ENCODE data around the gene PLXND1. TPM values are rescaled to one million over a fixed set of nuclear protein-coding genes. Genes with fewer than 3 reads are reported as not detected.

Gene PLXND1
- total and polyA plus RNA-seq, 2 donors (not counting 1 experiment from before 2014, with no cell fraction given), result 3.3 to 74.4 TPM

- Histone ChIP-seq H4K20me1 (ENCODE audit: control insufficient read depth, insufficient read depth, low read length, poor library complexity, severe bottlenecking) (no peaks in the 10 kb centered on the region), H3K4me2 (replicated peaks; ENCODE audit: low read depth, low read length, poor library complexity, severe bottlenecking) (no peak overlapping the region), H2AFZ (ENCODE audit: insufficient read depth, low read depth, low read length, poor library complexity, severe bottlenecking) (no peak overlapping the region), H3K36me3 (replicated peaks in 1 of 2; ENCODE audit: control extremely low read depth in 1 of 2, control insufficient read depth in 1 of 2, extremely low read depth in 1 of 2, insufficient read depth in 2 of 2, low read length in 1 of 2) (no peaks in the 10 kb centered on the region), H3K4me3 (ENCODE audit: control extremely low read depth in 1 of 5, extremely low read depth in 1 of 5, insufficient read depth in 1 of 5, low read depth in 2 of 5, low read length in 4 of 5) (no peak overlapping the region), H3K27ac (ENCODE audit: low read length in 2 of 2) (no peak overlapping the region), H3K27me3 (replicated peaks in 1 of 4; ENCODE audit: control extremely low read depth in 1 of 4, control insufficient read depth in 3 of 4, insufficient read depth in 4 of 4, low read length in 3 of 4) (no peaks in the 10 kb centered on the region), H3K4me1 (ENCODE audit: control insufficient read depth in 2 of 2, insufficient read depth in 2 of 2, low read length in 2 of 2) (no peaks in the 10 kb centered on the region), H3K9me3 (ENCODE audit: control extremely low read depth in 1 of 3, control insufficient read depth in 2 of 3, insufficient read depth in 1 of 3, low read length in 2 of 3) (no peaks in the 10 kb centered on the region), H3K9ac (ENCODE audit: low read length) (no peak overlapping the region), H3K79me2 (ENCODE audit: control insufficient read depth, insufficient read depth, low read length) (no peaks in the 10 kb centered on the region)
- intact Hi-C loops (cut with micrococcal nuclease), result no loop called here
- ChIA-PET POLR2A (no interaction called here), CTCF (no interaction called here)
- DNase-seq (no peak), ATAC-seq (ENCODE audit: low read depth) (no peak)
- Mint-ChIP-seq H3K4me3 (no peak overlapping the region), H3K27ac (no peak overlapping the region), H3K4me1 (no peaks in the 10 kb centered on the region), H3K9me3 (ENCODE audit: insufficient read depth) (no peaks in the 10 kb centered on the region), H3K27me3 (no peaks in the 10 kb centered on the region)
- no peak for TF ChIP-seq EZH2 (IDR thresholded peaks at IDR 0.05; ENCODE audit: borderline replicate concordance, insufficient read depth, low read depth, low read length, poor library complexity, severe bottlenecking)
- TF ChIP-seq, protein P1, sequence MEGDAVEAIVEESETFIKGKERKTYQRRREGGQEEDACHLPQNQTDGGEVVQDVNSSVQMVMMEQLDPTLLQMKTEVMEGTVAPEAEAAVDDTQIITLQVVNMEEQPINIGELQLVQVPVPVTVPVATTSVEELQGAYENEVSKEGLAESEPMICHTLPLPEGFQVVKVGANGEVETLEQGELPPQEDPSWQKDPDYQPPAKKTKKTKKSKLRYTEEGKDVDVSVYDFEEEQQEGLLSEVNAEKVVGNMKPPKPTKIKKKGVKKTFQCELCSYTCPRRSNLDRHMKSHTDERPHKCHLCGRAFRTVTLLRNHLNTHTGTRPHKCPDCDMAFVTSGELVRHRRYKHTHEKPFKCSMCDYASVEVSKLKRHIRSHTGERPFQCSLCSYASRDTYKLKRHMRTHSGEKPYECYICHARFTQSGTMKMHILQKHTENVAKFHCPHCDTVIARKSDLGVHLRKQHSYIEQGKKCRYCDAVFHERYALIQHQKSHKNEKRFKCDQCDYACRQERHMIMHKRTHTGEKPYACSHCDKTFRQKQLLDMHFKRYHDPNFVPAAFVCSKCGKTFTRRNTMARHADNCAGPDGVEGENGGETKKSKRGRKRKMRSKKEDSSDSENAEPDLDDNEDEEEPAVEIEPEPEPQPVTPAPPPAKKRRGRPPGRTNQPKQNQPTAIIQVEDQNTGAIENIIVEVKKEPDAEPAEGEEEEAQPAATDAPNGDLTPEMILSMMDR (IDR thresholded peaks at IDR 0.05), result no peak
- WGBS (ENCODE audit: insufficient coverage), result 96% methylated on average over 9 of the region's 10 CpGs
These were observed 87.0 kb downstream of the PLXND1 start for GRCh38 chr3:129519449-129519848.

GRCh38 chr3:129518581-129518980 lies 87.9 kb downstream of the PLXND1 start:
- intact Hi-C loops (cut with micrococcal nuclease), result no loop called here
- Mint-ChIP-seq H3K4me1 (no peaks in the 10 kb centered on the region), H3K4me3 (no peak overlapping the region), H3K27me3 (no peaks in the 10 kb centered on the region), H3K9me3 (ENCODE audit: insufficient read depth) (no peaks in the 10 kb centered on the region), H3K27ac (no peak overlapping the region)
- WGBS (ENCODE audit: insufficient coverage), result 97% methylated on average over 8 of the region's 8 CpGs
- no peak overlapping the region for H3K4me2 ChIP-seq (replicated peaks; ENCODE audit: low read depth, low read length, poor library complexity, severe bottlenecking)
- H3K27ac ChIP-seq (ENCODE audit: low read length in 2 of 2), result no peak overlapping the region
- H3K36me3 ChIP-seq (replicated peaks in 1 of 2; ENCODE audit: control extremely low read depth in 1 of 2, control insufficient read depth in 1 of 2, extremely low read depth in 1 of 2, insufficient read depth in 2 of 2, low read length in 1 of 2), result no peaks in the 10 kb centered on the region
- no peaks in the 10 kb centered on the region for H3K79me2 ChIP-seq (ENCODE audit: control insufficient read depth, insufficient read depth, low read length)
- ATAC-seq (ENCODE audit: low read depth) (no peak), DNase-seq (no peak)
- no peak overlapping the region for H2AFZ ChIP-seq (ENCODE audit: insufficient read depth, low read depth, low read length, poor library complexity, severe bottlenecking)
- no peaks in the 10 kb centered on the region for H3K9me3 ChIP-seq (ENCODE audit: control extremely low read depth in 1 of 3, control insufficient read depth in 2 of 3, insufficient read depth in 1 of 3, low read length in 2 of 3)
- TF ChIP-seq EZH2 (IDR thresholded peaks at IDR 0.05; ENCODE audit: borderline replicate concordance, insufficient read depth, low read depth, low read length, poor library complexity, severe bottlenecking), result no peak
- TF ChIP-seq, protein P1 (IDR thresholded peaks at IDR 0.05), result no peak
- H3K4me1 ChIP-seq (ENCODE audit: control insufficient read depth in 2 of 2, insufficient read depth in 2 of 2, low read length in 2 of 2), result no peaks in the 10 kb centered on the region
- no peaks in the 10 kb centered on the region for H3K27me3 ChIP-seq (replicated peaks in 1 of 4; ENCODE audit: control extremely low read depth in 1 of 4, control insufficient read depth in 3 of 4, insufficient read depth in 4 of 4, low read length in 3 of 4)
- CTCF ChIA-PET, result no interaction called here
- no peak overlapping the region for H3K9ac ChIP-seq (ENCODE audit: low read length)
- no peak overlapping the region for H3K4me3 ChIP-seq (ENCODE audit: control extremely low read depth in 1 of 5, extremely low read depth in 1 of 5, insufficient read depth in 1 of 5, low read depth in 2 of 5, low read length in 4 of 5)
- POLR2A ChIA-PET, result no interaction called here
- no peaks in the 10 kb centered on the region for H4K20me1 ChIP-seq (ENCODE audit: control insufficient read depth, insufficient read depth, low read length, poor library complexity, severe bottlenecking)
